H1 (cell line): ENCODE results near the gene ITPKB.

Experiments used
- BACH1 ChIP-seq: IDR thresholded peaks from 2 replicates; pipeline ENCODE4 v1.6.1; 2012; ENCODE audit warnings: low read length, improper control_type of control experiment
- BRCA1 ChIP-seq: IDR thresholded peaks from 2 replicates; pipeline ENCODE4 v1.6.1; 2012; ENCODE audit warnings: low read depth, low read length, improper control_type of control experiment
- CTCF ChIP-seq, 3 experiments: IDR thresholded peaks; 1 replicate in 2 of 3; 2 replicates in 1 of 3; pipeline versions ENCODE4 v1.5.1 to v1.6.1; 2011; ENCODE audit warnings: low read length in 3 of 3, mild to moderate bottlenecking in 3 of 3, inconsistent platforms in 2 of 3, low read depth in 1 of 3, moderate library complexity in 1 of 3; ENCODE audit not compliant: insufficient read depth in 1 of 3; ENCODE audit errors: control extremely low read depth in 1 of 3
- EZH2 ChIP-seq: fragments of 200-600 bp; sonication (generic); IDR thresholded peaks from 2 replicates; pipeline ENCODE4 v1.7.1; 2012; ENCODE audit warnings: low read depth, mild to moderate bottlenecking, moderate library complexity, low read length, inconsistent platforms; ENCODE audit not compliant: severe bottlenecking
- HDAC2 ChIP-seq, 2 experiments: fragments of 300-600 bp in 1 of 2; sonication (generic) in 1 of 2; IDR thresholded peaks; 2 replicates each; pipeline ENCODE4 v1.6.1; 2011 to 2012; ENCODE audit warnings: low read depth in 2 of 2, low read length in 2 of 2, mild to moderate bottlenecking in 2 of 2, moderate library complexity in 2 of 2, borderline replicate concordance in 1 of 2, inconsistent platforms in 1 of 2
- POLR2A ChIP-seq, 2 experiments: IDR thresholded peaks; 1 replicate in 1 of 2; 2 replicates in 1 of 2; pipeline ENCODE4 v1.6.1; 2011; ENCODE audit warnings: low read depth in 2 of 2, low read length in 2 of 2, mild to moderate bottlenecking in 2 of 2; ENCODE audit errors: control extremely low read depth in 1 of 2
- POLR2AphosphoS5 ChIP-seq: IDR thresholded peaks from 2 replicates; pipeline ENCODE4 v1.6.1; 2011; ENCODE audit warnings: low read depth, low read length
- RAD21 ChIP-seq, 2 experiments: IDR thresholded peaks in 1 of 2; conservative IDR thresholded peaks in 1 of 2; 2 replicates each; pipeline ENCODE4 v1.6.1; 2011; ENCODE audit warnings: low read depth in 2 of 2, low read length in 2 of 2, improper control_type of control experiment in 1 of 2, inconsistent platforms in 1 of 2, mild to moderate bottlenecking in 1 of 2, moderate library complexity in 1 of 2
- TAF1 ChIP-seq: IDR thresholded peaks from 2 replicates; pipeline ENCODE4 v1.6.1; 2011; ENCODE audit warnings: mild to moderate bottlenecking, low read depth, low read length
- TEAD4 ChIP-seq: IDR thresholded peaks from 2 replicates; pipeline ENCODE4 v1.6.1; 2012; ENCODE audit warnings: low read depth, low read length, inconsistent platforms, mixed read lengths

DNA sequence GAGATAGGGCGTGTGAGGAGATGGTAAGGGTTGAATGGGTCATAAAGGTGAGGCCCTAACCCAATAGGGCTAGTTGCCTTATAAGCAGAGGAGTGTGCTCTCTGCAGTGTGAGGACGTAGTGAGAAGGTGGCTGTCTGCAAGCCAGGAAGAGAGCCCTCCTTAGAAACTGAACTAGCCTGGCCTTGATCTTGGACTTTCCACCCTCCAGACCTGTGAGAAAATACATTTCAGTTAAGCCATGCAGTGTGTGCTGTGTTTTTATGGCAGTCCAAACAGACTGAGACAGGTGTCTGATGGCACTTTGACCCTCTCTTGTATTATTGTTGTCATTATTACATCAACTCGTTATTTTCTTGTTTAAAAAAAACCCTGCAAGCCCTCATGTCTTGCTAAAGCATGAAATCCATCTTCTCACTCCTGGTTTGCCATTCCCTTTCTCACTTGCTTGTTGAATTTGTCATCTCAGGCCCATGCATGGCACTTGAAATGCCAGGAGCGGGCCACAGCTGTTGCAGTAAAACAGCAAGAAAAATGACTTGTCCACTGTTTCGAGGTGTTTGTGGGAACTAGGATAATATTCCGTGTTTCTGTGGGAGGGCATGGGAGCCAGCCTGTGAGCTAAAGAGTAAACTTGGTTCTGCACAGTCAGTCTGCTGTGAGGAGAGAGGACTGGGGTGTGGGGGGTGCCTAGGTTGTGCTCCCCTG is 111.9 kb downstream of the ITPKB start:
- no peak for TF ChIP-seq POLR2AphosphoS5
- no peak for TF ChIP-seq CTCF (IDR thresholded peaks at IDR 0.05; ENCODE audit: control extremely low read depth in 1 of 3, insufficient read depth in 1 of 3, low read depth in 1 of 3, low read length in 3 of 3)
- TF ChIP-seq HDAC2 (IDR thresholded peaks at IDR 0.05; ENCODE audit: borderline replicate concordance in 1 of 2, low read depth in 2 of 2, low read length in 2 of 2) = no peak
- no peak for TF ChIP-seq EZH2
- no peak for TF ChIP-seq TEAD4
- TF ChIP-seq BACH1 = no peak
- no peak for TF ChIP-seq RAD21 (IDR thresholded peaks at IDR 0.05 in 1 of 2, conservative IDR thresholded peaks at IDR 0.05 in 1 of 2; ENCODE audit: low read depth in 2 of 2, low read length in 2 of 2)
- no peak for TF ChIP-seq POLR2A (IDR thresholded peaks at IDR 0.05; ENCODE audit: control extremely low read depth in 1 of 2, low read depth in 2 of 2, low read length in 2 of 2)
- no peak for TF ChIP-seq BRCA1
- no peak for TF ChIP-seq TAF1
